Measurements from ENCODE around the gene SLC44A2.

Gene SLC44A2

DNA sequence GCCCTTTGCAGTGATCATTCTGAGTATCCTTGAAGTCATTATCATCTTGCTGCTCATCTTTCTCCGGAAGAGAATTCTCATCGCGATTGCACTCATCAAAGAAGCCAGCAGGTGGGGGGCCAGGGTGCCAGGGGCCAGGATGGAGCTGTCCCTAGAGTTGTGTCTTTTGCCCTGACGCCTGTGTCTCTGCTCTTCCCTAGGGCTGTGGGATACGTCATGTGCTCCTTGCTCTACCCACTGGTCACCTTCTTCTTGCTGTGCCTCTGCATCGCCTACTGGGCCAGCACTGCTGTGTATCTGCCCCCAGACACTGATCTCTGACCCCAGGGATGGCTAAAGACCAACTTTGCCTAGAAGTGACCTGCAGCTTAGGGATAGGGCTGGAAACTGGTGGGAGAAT is 9.6 kb downstream of the SLC44A2 start:
- Histone ChIP-seq H3K9ac (ENCODE audit: low read depth, low read length) (no peak overlapping the region), H3K9me3 (ENCODE audit: control insufficient read depth, insufficient read depth, low read length) (no peaks in the 10 kb centered on the region), H3K4me1 (ENCODE audit: insufficient read depth, low read length) (no peaks in the 10 kb centered on the region), H3K36me3 (ENCODE audit: insufficient read depth, low read length) (peaks cover 16% of the 10 kb centered on the region)

DNA sequence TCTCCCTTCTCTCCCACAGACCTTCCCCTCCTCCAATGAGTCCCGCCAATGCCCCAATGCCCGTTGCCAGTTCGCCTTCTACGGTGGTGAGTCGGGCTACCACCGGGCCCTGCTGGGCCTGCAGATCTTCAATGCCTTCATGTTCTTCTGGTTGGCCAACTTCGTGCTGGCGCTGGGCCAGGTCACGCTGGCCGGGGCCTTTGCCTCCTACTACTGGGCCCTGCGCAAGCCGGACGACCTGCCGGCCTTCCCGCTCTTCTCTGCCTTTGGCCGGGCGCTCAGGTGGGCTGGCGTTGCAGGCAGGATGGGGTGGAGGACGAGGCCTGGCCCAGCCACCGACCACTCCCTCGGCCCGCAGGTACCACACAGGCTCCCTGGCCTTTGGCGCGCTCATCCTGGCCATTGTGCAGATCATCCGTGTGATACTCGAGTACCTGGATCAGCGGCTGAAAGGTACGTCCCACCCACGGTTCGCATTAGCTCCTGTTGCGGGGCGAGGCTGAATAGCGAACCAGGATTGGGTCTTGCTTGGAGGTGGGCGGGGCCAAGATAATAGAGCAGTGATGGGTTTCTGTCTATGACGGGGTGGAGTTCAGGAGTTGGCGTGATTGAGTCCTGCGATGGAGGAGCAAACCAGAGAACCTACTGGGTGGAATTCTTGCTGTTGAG is 11.1 kb downstream of the SLC44A2 start:
- no peaks in the 10 kb centered on the region for H3K9me3 ChIP-seq (ENCODE audit: control insufficient read depth, insufficient read depth, low read length)
- no peak overlapping the region for H3K9ac ChIP-seq (ENCODE audit: low read depth, low read length)
- H3K36me3 ChIP-seq (ENCODE audit: insufficient read depth, low read length): peaks cover 12% of the 10 kb centered on the region
- H3K4me1 ChIP-seq (ENCODE audit: insufficient read depth, low read length): no peaks in the 10 kb centered on the region

DNA sequence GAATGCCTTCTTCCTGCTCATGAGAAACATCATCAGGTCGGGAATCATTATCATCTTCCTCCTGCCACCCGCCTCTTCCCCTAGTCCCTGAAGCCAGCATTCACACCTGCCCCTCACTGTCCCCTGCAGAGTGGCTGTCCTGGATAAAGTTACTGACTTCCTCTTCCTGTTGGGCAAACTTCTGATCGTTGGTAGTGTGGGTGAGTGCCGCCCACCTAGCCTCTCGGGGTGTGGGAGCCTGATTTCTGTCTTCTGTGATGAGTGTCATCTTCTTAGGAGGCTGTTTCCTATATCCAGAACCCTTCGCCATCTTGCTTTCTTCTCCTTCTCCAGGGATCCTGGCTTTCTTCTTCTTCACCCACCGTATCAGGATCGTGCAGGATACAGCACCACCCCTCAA is 12.5 kb downstream of the SLC44A2 start:
- H3K4me1 ChIP-seq (ENCODE audit: insufficient read depth, low read length): peaks cover 9% of the 10 kb centered on the region; the same call in 1 of the 2 replicates
- no peak overlapping the region for H3K9ac ChIP-seq (ENCODE audit: low read depth, low read length)
- no peaks in the 10 kb centered on the region for H3K9me3 ChIP-seq (ENCODE audit: control insufficient read depth, insufficient read depth, low read length)
- H3K36me3 ChIP-seq (ENCODE audit: insufficient read depth, low read length): peaks cover 10% of the 10 kb centered on the region

DNA sequence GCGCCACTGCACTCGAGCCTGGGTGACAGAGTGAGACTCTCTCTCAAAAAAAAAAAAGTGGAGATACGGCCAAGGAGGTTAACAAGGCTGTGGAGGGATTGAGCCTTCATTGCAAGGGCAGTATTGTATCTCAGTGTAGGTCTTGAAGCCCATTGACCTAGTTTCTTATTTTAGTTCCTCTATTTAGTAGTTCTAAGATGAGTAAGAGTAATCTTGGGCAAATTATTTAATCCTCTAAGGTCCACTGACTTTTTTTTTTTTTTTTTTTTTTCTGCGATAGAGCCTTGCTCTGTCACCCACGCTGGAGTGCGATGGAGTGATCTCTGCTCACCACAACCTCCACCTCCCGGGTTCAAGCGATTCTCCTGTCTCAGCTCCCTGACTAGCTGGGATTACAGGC is 14.5 kb downstream of the SLC44A2 start:
- Histone ChIP-seq H3K9ac (ENCODE audit: low read depth, low read length) (no peak overlapping the region), H3K36me3 (ENCODE audit: insufficient read depth, low read length) (peaks cover 5% of the 10 kb centered on the region), H3K9me3 (ENCODE audit: control insufficient read depth, insufficient read depth, low read length) (no peaks in the 10 kb centered on the region), H3K4me1 (ENCODE audit: insufficient read depth, low read length) (peaks cover 26% of the 10 kb centered on the region)

DNA sequence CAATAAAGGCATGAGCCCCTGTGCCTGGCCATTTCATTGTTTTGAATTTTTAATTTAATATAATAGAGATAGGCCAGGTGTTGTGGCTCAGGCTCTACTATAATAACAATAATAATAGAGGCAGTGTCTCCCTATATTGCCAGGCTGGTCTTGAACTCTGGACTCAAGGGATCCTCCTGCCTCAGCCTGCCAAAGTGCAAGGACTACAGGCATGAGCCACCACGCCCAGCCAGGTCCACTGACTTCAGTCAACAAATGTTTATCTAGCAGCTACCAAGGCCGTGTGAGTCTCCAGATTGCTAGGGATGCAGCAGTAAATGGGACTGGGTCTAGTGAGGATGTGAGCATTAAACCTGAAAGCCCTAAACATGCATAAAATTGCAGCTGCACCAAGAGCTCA is 15.0 kb downstream of the SLC44A2 start:
- H3K9me3 ChIP-seq (ENCODE audit: control insufficient read depth, insufficient read depth, low read length): no peaks in the 10 kb centered on the region
- H3K9ac ChIP-seq (ENCODE audit: low read depth, low read length): no peak overlapping the region
- peaks cover 26% of the 10 kb centered on the region for H3K4me1 ChIP-seq (ENCODE audit: insufficient read depth, low read length)
- H3K36me3 ChIP-seq (ENCODE audit: insufficient read depth, low read length): peaks cover 5% of the 10 kb centered on the region

DNA sequence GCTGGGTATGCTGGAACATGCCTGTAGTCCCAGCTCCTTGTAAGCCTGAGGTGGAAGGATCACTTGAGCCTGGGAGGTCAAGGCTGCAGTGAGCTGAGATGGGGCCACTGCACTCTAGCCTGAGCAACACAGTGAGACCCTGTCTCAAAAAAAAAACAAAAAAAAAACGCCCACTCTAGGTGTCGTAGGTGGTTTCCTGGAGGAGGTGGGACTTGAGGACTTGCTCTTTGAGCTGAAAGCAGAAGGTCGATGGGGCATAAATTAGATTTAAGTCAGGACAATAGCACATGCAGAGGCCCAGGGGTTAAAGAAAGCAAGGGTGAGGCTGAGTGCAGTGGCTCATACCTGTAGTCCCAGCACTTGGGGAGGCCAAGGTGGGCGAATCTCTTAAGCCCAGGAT is 15.9 kb downstream of the SLC44A2 start:
- Histone ChIP-seq H3K9me3 (ENCODE audit: control insufficient read depth, insufficient read depth, low read length) (no peaks in the 10 kb centered on the region), H3K4me1 (ENCODE audit: insufficient read depth, low read length) (peaks cover 26% of the 10 kb centered on the region), H3K9ac (ENCODE audit: low read depth, low read length) (no peak overlapping the region), H3K36me3 (ENCODE audit: insufficient read depth, low read length) (peaks cover 5% of the 10 kb centered on the region)

DNA sequence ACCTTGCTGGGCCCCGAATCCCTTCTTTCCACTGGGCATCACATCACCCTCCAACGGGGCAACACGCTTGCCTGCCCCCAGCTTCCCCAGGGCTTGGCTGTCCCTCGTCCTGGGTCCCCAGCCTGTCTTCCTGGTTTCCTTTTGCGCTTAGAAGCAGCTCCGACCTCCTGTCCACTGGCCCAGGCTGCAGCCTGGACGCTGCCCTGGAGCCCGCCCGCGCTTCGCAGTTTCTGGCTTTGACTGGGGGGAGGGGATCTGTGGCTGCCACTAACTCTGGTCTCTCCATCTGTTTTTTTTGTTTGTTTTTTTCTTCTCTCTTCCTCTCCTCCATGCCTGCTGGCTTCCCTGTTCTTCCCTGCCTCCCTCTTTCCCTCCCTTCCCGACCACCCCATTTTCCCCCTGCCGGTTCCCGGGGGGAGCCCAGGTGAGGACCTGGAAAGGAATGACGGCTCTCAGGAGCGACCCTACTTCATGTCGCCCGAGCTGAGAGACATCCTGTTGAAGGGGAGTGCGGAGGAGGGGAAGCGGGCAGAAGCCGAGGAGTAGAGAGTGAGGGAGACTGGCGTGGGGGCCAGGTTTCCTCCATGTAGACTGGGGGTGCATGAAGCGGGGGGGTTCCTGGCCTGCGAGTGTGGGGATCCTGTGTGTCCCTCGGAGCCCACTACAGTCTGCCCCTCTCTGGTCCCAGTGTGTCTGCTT is 17.3 kb downstream of the SLC44A2 start:
- Histone ChIP-seq H3K9ac (ENCODE audit: low read depth, low read length) (no peak overlapping the region), H3K4me1 (ENCODE audit: insufficient read depth, low read length) (peaks cover 26% of the 10 kb centered on the region), H3K9me3 (ENCODE audit: control insufficient read depth, insufficient read depth, low read length) (no peaks in the 10 kb centered on the region), H3K36me3 (ENCODE audit: insufficient read depth, low read length) (peaks cover 1% of the 10 kb centered on the region)

DNA sequence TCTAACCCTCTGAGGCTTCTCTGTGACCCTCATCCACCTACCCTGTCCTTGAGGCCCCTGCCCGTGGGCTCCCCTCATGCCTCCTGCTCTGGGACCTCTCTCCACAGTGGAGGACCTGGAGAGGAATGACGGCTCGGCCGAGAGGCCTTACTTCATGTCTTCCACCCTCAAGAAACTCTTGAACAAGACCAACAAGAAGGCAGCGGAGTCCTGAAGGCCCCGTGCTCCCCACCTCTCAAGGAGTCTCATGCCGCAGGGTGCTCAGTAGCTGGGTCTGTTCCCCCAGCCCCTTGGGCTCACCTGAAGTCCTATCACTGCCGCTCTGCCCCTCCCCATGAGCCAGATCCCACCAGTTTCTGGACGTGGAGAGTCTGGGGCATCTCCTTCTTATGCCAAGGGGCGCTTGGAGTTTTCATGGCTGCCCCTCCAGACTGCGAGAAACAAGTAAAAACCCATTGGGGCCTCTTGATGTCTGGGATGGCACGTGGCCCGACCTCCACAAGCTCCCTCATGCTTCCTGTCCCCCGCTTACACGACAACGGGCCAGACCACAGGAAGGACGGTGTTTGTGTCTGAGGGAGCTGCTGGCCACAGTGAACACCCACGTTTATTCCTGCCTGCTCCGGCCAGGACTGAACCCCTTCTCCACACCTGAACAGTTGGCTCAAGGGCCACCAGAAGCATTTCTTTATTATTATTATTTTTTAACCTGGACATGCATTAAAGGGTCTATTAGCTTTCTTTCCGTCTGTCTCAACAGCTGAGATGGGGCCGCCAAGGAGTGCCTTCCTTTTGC is 18.0 kb downstream of the SLC44A2 start:
- Histone ChIP-seq H3K9ac (ENCODE audit: low read depth, low read length) (no peak overlapping the region), H3K36me3 (ENCODE audit: insufficient read depth, low read length) (no peaks in the 10 kb centered on the region; the same call in none of the 2 replicates), H3K4me1 (ENCODE audit: insufficient read depth, low read length) (peaks cover 26% of the 10 kb centered on the region), H3K9me3 (ENCODE audit: control insufficient read depth, insufficient read depth, low read length) (no peaks in the 10 kb centered on the region)

DNA sequence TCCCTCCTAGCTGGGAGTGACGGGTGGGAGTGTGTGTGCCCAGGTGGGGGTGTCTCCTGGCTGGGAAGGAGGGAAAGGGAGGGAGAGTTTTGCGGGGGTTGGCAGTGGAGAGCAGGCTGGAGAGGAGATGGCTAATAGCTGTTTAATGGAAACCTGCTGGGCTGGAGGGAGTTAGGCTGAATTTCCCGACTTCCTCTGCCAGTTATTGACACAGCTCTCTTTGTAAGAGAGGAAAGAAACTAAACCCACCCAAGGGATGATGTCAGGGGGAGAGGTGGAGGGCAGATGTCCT is 18.6 kb downstream of the SLC44A2 start:
- Histone ChIP-seq H3K9me3 (ENCODE audit: control insufficient read depth, insufficient read depth, low read length) (no peaks in the 10 kb centered on the region), H3K4me1 (ENCODE audit: insufficient read depth, low read length) (peaks cover 26% of the 10 kb centered on the region), H3K9ac (ENCODE audit: low read depth, low read length) (no peak overlapping the region), H3K36me3 (ENCODE audit: insufficient read depth, low read length) (no peaks in the 10 kb centered on the region; the same call in none of the 2 replicates)

DNA sequence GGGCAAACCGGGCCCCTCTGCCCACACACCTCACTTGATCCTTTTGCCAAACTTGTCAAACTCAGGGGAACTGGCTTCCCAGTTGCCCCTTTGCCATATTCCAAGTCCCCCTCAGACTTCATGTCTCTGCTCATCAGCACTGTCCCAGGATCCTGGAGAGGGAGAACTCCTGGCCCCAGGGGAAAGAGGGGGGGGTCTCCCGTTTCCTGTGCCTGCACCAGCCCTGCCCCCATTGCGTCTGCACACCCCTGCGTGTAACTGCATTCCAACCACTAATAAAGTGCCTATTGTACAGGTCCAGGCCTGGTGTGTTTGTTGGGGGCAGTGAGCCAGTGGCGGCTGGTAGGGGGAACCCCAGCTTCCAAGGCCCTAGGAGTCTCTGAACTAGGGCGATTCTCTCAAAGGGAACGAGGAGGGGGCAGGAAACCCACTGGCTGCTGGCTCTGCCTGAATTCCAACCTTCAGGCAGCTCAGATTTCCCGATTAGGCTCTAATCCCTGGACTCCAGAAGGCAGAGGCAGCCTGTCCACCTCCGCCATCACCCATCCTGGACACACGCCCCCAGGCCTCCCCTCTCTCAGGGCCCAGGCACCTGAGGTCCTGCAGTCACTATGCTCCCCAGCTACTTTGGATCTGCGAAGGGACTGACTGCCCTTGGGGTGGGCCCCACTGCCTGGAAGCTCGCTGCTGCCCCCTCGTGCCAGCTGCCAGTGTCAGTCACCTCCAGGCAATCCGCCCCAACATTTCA is 19.1 kb downstream of the SLC44A2 start:
- Histone ChIP-seq H3K9ac (ENCODE audit: low read depth, low read length) (no peak overlapping the region; the same call in 1 of the 2 replicates), H3K36me3 (ENCODE audit: insufficient read depth, low read length) (no peaks in the 10 kb centered on the region; the same call in none of the 2 replicates), H3K9me3 (ENCODE audit: control insufficient read depth, insufficient read depth, low read length) (no peaks in the 10 kb centered on the region), H3K4me1 (ENCODE audit: insufficient read depth, low read length) (peaks cover 26% of the 10 kb centered on the region)

DNA sequence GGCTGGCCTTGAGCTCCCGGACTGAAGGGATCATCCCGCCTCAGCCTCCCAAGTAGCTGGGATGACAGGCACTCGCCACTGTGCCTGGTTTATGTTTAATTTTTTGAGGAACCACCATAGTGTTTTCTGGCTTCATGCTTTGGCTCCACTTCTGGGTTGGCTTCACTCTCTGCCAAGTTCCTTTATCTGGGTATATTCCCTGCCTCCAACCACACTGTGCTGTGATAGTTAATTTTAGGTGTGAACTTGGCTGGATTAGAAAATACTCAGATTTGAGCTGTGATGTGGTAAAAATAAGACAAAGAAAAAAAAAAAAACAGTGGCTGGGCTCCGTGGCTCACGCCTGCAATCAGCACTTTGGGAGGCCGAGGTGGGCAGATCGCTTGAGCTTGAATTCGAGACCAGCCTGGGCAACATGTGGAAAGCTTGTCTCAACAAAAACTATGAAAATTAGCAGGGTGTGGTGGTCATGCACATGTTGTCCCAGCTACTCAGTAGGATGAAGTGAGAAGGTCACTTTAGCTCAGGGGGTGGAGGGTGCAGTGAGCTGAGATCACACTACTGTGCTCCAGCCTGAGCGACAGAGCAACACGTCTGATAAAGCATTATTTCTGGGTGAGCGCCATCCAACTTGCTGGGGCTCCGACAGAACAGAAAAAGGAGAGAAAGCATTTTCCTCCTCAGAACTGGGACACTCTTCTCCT is 21.3 kb downstream of the SLC44A2 start:
- H3K4me1 ChIP-seq (ENCODE audit: insufficient read depth, low read length): peaks cover 26% of the 10 kb centered on the region
- no peaks in the 10 kb centered on the region; the same call in 1 of the 2 replicates for H3K36me3 ChIP-seq (ENCODE audit: insufficient read depth, low read length)
- H3K9me3 ChIP-seq (ENCODE audit: control insufficient read depth, insufficient read depth, low read length): no peaks in the 10 kb centered on the region
- no peak overlapping the region for H3K9ac ChIP-seq (ENCODE audit: low read depth, low read length)

DNA sequence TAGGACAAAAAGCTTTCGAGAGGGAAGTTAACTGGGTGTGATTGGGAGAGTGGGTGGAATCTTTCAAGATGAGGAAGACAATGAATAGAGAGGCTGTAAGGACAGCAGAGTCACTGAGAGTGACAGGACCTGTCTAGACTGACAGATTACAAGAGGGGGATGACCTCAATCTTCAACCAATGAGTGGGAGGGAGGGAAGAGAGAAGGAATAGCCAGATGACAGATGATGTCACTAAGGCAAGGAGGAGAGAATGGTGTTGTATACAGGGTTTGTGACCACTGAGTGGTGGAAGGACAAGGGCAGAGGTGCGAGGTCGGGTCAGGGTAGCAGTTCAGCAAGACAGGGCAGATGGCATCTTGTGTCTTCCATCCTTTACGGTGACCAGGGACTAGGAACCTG is 23.0 kb downstream of the SLC44A2 start:
- Histone ChIP-seq H3K9ac (ENCODE audit: low read depth, low read length) (no peak overlapping the region), H3K9me3 (ENCODE audit: control insufficient read depth, insufficient read depth, low read length) (no peaks in the 10 kb centered on the region), H3K4me1 (ENCODE audit: insufficient read depth, low read length) (peaks cover 13% of the 10 kb centered on the region), H3K36me3 (ENCODE audit: insufficient read depth, low read length) (no peaks in the 10 kb centered on the region; the same call in 1 of the 2 replicates)

DNA sequence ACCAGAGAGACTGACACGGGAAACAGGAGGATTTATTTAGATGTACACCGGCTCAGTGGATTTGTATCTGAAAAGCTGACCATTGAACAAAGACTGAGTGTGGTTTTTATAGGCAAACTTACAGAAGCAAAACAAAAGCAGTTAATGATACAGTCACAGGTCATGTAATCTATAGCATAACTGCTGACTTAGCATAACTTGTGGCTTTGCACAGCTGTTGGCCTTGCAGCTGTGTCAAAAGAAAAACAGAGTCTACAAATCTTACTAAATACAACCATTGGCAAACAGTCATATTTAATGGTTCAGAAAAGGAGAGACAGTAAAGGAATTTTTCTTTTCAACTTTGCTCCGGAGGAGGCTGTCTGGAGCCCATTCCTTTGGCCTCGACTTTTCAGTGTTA is 26.5 kb downstream of the SLC44A2 start:
- no peaks in the 10 kb centered on the region for H3K9me3 ChIP-seq (ENCODE audit: control insufficient read depth, insufficient read depth, low read length)
- 0 out of 2 replicates have a peak, but pooled peaks cover 6% of the 10 kb centered on the region for H3K36me3 ChIP-seq (ENCODE audit: insufficient read depth, low read length)
- no peaks in the 10 kb centered on the region; the same call in 1 of the 2 replicates for H3K4me1 ChIP-seq (ENCODE audit: insufficient read depth, low read length)
- H3K9ac ChIP-seq (ENCODE audit: low read depth, low read length): no peak overlapping the region

DNA sequence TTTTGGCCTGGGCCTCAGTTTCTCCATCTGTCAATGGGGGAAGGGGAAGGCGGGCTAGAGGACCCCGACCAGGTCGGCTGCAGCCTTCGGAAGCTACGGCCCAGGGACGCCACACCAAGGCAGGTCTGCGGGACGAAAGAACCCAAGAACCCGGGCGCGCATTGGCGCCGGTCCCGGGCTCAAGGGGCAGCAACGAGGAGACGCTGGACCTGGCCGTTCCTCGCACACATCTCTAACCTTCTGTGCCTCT is 28.1 kb downstream of the SLC44A2 start:
- Histone ChIP-seq H3K9ac (ENCODE audit: low read depth, low read length) (peak overlapping the region; percentile 90), H3K9me3 (ENCODE audit: control insufficient read depth, insufficient read depth, low read length) (no peaks in the 10 kb centered on the region), H3K4me1 (ENCODE audit: insufficient read depth, low read length) (no peaks in the 10 kb centered on the region; the same call in 1 of the 2 replicates), H3K36me3 (ENCODE audit: insufficient read depth, low read length) (peaks cover 12% of the 10 kb centered on the region; the same call in 1 of the 2 replicates)
